WERI-Rb-1 (cell line): Measurements from ENCODE around the gene SLC38A1.
A peak's percentile ranks its signal among the peaks of the same experiment; 100 is the strongest.

Source experiments
- DNase-seq: peaks from one replicate; pipeline ENCODE4 v3.0.0-alpha.2; 2020
- H3K27ac ChIP-seq: fragments of 250-450 bp; sonication (Bioruptor Pico); 2 replicates; pipeline ENCODE4 v1.5.1; 2020; ENCODE audit warnings: mild to moderate bottlenecking, moderate library complexity
- H3K27me3 ChIP-seq: fragments of 250-450 bp; sonication (Bioruptor Pico); 2 replicates; pipeline ENCODE4 v1.5.1; 2021; ENCODE audit warnings: mild to moderate bottlenecking, low read depth, moderate library complexity; ENCODE audit not compliant: insufficient read depth, severe bottlenecking
- H3K36me3 ChIP-seq: fragments of 250-450 bp; sonication (Bioruptor Pico); 2 replicates; pipeline ENCODE4 v1.5.1; 2020; ENCODE audit warnings: mild to moderate bottlenecking, moderate library complexity
- H3K4me3 ChIP-seq: 2 replicates; pipeline ENCODE4 v1.5.1; 2011; ENCODE audit warnings: low read depth, mild to moderate bottlenecking, control low read depth, low read length
- H3K9me3 ChIP-seq: fragments of 250-450 bp; sonication (Bioruptor Pico); 2 replicates; pipeline ENCODE4 v1.5.1; 2021; ENCODE audit warnings: mild to moderate bottlenecking, moderate library complexity; ENCODE audit not compliant: severe bottlenecking
- CTCF ChIP-seq: IDR thresholded peaks from 2 replicates; pipeline ENCODE4 v1.5.1; 2011; ENCODE audit warnings: low read depth, mild to moderate bottlenecking, control low read depth, inconsistent platforms, low read length

Gene SLC38A1

GRCh38 chr12:46266869-46267574 is 1.8 kb downstream of the SLC38A1 start:
- H3K27ac ChIP-seq: peak overlapping the region; percentile 86
- H3K36me3 ChIP-seq: peaks cover 6% of the 10 kb centered on the region
- peak overlapping the region; percentile 89 for H3K4me3 ChIP-seq
- H3K27me3 ChIP-seq: no peaks in the 10 kb centered on the region
- peak; percentile 42 for DNase-seq
- no peaks in the 10 kb centered on the region for H3K9me3 ChIP-seq
- TF ChIP-seq CTCF: no peak

- Histone ChIP-seq H3K4me3 (peak overlapping the region; percentile 89), H3K27ac (peak overlapping the region; percentile 86), H3K9me3 (no peaks in the 10 kb centered on the region), H3K36me3 (peaks cover 6% of the 10 kb centered on the region), H3K27me3 (no peaks in the 10 kb centered on the region)
- TF ChIP-seq CTCF: no peak
- DNase-seq: peak; percentile 17
These were observed 2.5 kb downstream of the SLC38A1 start for GRCh38 chr12:46266382-46266791.

- H3K36me3 ChIP-seq: peaks cover 6% of the 10 kb centered on the region
- H3K27ac ChIP-seq: no peak overlapping the region; the same call in 1 of the 2 replicates
- no peak for TF ChIP-seq CTCF
- H3K27me3 ChIP-seq: no peaks in the 10 kb centered on the region
- no peak overlapping the region for H3K4me3 ChIP-seq
- no peaks in the 10 kb centered on the region for H3K9me3 ChIP-seq
- DNase-seq: no peak
These were observed 3.1 kb downstream of the SLC38A1 start for GRCh38 chr12:46265734-46266133.

- TF ChIP-seq CTCF: no peak
- H3K36me3 ChIP-seq: peaks cover 6% of the 10 kb centered on the region
- H3K27me3 ChIP-seq: no peaks in the 10 kb centered on the region
- H3K4me3 ChIP-seq: no peak overlapping the region
- no peak overlapping the region for H3K27ac ChIP-seq
- no peaks in the 10 kb centered on the region for H3K9me3 ChIP-seq
- DNase-seq: no peak
These were observed 3.7 kb downstream of the SLC38A1 start for GRCh38 chr12:46265102-46265501.

- Histone ChIP-seq H3K27ac (peak overlapping the region; percentile 47), H3K4me3 (no peak overlapping the region), H3K9me3 (no peaks in the 10 kb centered on the region), H3K36me3 (peaks cover 6% of the 10 kb centered on the region), H3K27me3 (no peaks in the 10 kb centered on the region)
- TF ChIP-seq CTCF: no peak
- no peak for DNase-seq
These were observed 4.8 kb downstream of the SLC38A1 start for GRCh38 chr12:46264057-46264456.
